Measurements from ENCODE around the gene IGSF6.
A peak's percentile ranks its signal among the peaks of the same experiment; 100 is the strongest.
"Not testable (repeated sequence)": the region's sequence is repeated elsewhere in the genome, so short reads cannot be mapped to it uniquely, and the experiment has no call there.

IGSF6 gene, protein sequence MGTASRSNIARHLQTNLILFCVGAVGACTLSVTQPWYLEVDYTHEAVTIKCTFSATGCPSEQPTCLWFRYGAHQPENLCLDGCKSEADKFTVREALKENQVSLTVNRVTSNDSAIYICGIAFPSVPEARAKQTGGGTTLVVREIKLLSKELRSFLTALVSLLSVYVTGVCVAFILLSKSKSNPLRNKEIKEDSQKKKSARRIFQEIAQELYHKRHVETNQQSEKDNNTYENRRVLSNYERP

DNA sequence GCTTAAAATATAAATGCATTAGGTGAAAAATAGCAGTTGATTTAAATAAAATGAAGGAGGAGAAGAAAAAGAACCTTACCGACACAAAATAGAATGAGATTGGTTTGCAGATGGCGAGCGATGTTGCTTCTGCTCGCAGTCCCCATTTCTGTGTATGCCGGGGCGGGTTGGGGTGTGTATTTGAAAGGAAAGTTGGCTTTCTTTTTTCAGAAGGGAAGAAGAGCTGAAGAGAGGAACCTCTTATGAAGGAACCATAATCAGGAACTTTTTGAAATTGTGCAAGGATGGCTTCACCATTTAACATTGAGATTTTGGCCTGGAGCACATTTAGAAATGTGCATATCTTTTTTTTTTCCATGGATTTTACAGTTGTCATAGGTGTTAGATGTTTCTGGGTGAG lies at the start of gene IGSF6:
TSS of gene IGSF6 (minus strand) at position 156 of the 400 bp plus-strand sequence. CDS start at position 146, 10 bp downstream.
- Histone ChIP-seq H3K9me3 (no peaks in the 10 kb centered on the region), H3K9ac (no peak within 1 kb of the TSS), H3K27me3 (no peaks in the 10 kb centered on the region), H3K4me3 (no peak within 1 kb of the TSS), H4K20me1 (no peaks in the 10 kb centered on the region), H3K4me1 (peaks cover 60% of the 10 kb centered on the region), H3K4me2 (no peak within 1 kb of the TSS; the same call in 1 of the 2 replicates), H3K36me3 (peaks cover 33% of the 10 kb centered on the region), H3K27ac (peak within 1 kb of the TSS; percentile 15; the same call in 1 of the 2 replicates)
- no peak for TF ChIP-seq Cebpa-rat (IDR thresholded peaks at IDR 0.05)

DNA sequence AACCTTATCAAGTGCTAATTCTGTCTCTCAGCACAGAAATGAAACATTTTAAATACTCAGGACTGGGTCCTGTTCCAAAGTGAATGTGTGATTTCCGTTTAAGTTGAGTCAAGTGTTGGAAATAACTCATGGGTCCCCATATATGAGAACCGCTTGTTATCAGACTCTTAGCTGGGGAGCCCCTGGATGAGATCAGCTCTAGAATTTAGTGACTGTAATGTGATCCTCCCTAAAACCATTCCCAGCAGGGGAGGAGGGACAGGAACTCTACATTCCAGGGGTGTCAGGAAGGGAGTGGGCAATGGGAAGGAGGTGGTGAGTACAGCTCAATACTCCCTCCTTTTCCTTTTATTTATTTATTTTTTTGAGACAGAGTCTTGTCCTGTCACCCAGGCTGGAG lies 48.9 kb upstream of the IGSF6 start:
- Histone ChIP-seq H3K4me2 (no peak overlapping the region), H3K27me3 (no peaks in the 10 kb centered on the region), H3K4me3 (no peak overlapping the region), H3K9me3 (peaks cover 4% of the 10 kb centered on the region; the same call in 1 of the 2 replicates), H3K36me3 (no peaks in the 10 kb centered on the region), H3K4me1 (peaks cover 6% of the 10 kb centered on the region; the same call in 1 of the 2 replicates), H3K9ac (no peak overlapping the region), H4K20me1 (no peaks in the 10 kb centered on the region), H3K27ac (no peak overlapping the region)
- no peak for TF ChIP-seq Cebpa-rat (IDR thresholded peaks at IDR 0.05)

DNA sequence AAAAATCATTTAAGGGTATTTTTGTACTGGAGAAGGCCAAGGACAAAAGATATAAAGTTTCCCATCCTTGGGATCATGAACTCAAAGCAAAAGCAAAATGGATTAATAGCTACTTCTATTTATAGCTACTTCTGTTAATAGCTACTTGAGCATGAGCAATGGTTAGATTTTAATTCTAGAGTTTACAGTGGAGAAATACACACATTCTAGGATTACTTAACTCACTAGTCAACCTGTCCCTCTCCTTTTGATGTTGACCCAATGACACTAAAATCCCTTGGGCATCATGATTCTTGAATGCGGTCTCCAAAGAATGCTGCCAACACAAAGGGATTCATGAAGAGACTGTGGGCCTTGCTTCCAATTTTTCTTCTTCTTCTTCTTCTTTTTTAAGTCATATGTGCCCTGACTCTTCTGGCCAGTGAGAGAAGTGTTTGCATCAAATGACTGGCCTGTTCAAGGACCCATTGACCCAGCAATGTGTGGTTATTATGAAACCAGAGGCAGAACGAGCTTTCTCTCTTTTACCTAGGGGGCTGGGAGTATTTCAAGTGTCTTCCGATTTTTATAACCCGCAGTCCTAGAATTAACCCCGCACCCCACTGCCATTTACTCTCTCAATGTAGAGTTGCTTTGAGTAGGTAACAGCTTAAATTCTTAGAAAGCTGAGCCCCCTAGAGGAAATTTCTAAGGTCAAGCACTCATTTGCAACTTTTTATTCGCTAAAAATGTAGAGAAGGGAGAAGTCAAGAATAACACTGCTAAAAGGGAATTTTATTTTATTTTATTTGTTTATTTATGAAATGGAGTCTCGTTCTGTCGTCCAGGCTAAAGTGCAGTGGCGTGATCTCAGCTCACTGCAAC lies 46.0 kb upstream of the IGSF6 start:
- H3K36me3 ChIP-seq = no peaks in the 10 kb centered on the region
- no peak overlapping the region for H3K4me2 ChIP-seq
- H3K4me3 ChIP-seq = no peak overlapping the region
- H3K27me3 ChIP-seq = no peaks in the 10 kb centered on the region
- no peak overlapping the region for H3K9ac ChIP-seq
- no peak for TF ChIP-seq Cebpa-rat (IDR thresholded peaks at IDR 0.05)
- H3K27ac ChIP-seq = no peak overlapping the region
- H3K4me1 ChIP-seq = peaks cover under 1% of the 10 kb centered on the region; the same call in 1 of the 2 replicates
- H3K9me3 ChIP-seq = peaks cover 4% of the 10 kb centered on the region; the same call in 1 of the 2 replicates
- no peaks in the 10 kb centered on the region for H4K20me1 ChIP-seq

DNA sequence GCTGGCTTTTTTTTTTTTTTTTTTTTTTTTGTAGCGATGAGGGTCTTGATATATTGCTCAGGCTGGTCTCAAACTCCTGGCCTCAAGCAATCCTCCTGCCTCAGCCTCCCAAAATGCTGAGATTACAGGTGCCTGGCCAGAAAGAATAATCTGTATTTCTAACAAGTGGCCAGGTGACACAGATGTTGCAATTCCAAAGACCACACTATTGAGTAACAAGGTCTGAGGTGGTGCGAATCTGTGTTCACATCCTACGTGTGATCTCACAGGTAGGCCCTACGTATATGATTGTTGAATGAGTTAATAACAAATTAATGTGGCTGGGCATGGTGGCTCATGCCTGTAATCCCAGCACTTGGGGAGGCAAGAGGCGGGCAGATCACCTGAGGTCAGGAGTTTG lies 44.6 kb upstream of the IGSF6 start:
- Histone ChIP-seq H3K27ac (no peak overlapping the region), H3K4me3 (no peak overlapping the region), H3K9me3 (peaks cover 4% of the 10 kb centered on the region; the same call in 1 of the 2 replicates), H4K20me1 (no peaks in the 10 kb centered on the region), H3K36me3 (no peaks in the 10 kb centered on the region), H3K9ac (no peak overlapping the region), H3K27me3 (no peaks in the 10 kb centered on the region), H3K4me2 (no peak overlapping the region), H3K4me1 (no peaks in the 10 kb centered on the region)
- no peak for TF ChIP-seq Cebpa-rat (IDR thresholded peaks at IDR 0.05)

DNA sequence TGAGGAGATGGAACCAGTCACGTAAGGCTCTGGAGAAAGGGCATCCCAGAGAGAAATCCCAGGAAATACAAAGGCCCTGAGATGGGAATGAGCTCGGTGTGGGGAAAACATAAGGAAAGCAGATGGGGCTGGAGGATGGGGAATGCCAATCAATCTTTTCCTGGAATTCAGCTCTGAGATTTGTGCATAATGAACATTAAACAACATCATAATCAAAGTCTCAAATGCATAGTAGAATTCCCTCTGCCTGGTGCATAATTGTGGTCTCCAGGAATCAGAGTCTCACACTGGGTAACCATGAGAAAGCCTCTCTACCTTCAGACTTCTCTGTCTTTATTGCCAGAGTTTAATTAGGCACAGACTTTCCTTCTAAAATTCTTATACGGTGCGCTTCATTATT lies 42.2 kb upstream of the IGSF6 start:
- Histone ChIP-seq H3K9me3 (no peaks in the 10 kb centered on the region), H3K4me3 (no peak overlapping the region), H3K9ac (no peak overlapping the region), H3K4me1 (no peaks in the 10 kb centered on the region), H3K36me3 (no peaks in the 10 kb centered on the region), H3K27me3 (no peaks in the 10 kb centered on the region), H3K27ac (no peak overlapping the region), H3K4me2 (no peak overlapping the region), H4K20me1 (no peaks in the 10 kb centered on the region)
- no peak for TF ChIP-seq Cebpa-rat (IDR thresholded peaks at IDR 0.05)

DNA sequence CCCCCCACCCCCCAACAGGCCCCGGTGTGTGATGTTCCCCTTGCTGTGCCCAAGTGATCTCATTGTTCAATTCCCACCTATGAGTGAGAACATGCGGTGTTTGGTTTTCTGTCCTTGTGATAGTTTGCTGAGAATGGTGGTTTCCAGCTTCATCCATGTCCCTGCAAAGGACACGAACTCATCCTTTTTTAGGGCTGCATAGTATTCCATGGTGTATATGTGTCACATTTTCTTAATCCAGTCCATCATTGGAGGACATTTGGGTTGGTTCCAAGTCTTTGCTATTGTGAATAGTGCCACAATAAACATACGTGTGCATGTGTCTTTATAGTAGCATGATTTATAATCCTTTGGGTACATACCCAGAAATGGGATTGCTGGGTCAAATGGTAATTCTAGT lies 38.6 kb upstream of the IGSF6 start:
- H3K27ac ChIP-seq, H3K36me3 ChIP-seq, H3K4me1 ChIP-seq, H3K4me3 ChIP-seq, H3K9ac ChIP-seq, H3K4me2 ChIP-seq, H4K20me1 ChIP-seq, H3K27me3 ChIP-seq, H3K9me3 ChIP-seq: not testable (repeated sequence)

DNA sequence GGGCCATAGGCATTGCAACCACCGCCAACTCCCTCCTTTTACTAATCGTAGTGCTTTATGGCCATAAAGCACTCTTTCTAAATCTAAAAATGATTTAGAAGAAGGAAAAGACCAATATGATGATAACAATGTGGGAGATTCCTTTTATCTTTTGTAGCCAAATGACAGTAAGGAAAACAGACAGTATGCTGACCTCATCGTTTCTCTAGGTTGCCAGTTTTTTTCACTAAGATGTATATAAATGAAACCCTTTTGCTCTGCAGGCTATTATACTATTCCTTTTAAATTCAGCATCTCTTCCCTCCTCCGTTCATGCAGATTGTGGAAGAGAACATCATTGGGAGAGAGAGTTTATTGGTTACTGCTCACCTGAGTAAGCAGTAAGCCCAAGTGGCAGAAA lies 36.7 kb upstream of the IGSF6 start:
- no peaks in the 10 kb centered on the region for H4K20me1 ChIP-seq
- no peaks in the 10 kb centered on the region for H3K27me3 ChIP-seq
- no peaks in the 10 kb centered on the region for H3K4me1 ChIP-seq
- H3K9me3 ChIP-seq = no peaks in the 10 kb centered on the region
- H3K27ac ChIP-seq = no peak overlapping the region
- no peak overlapping the region for H3K4me3 ChIP-seq
- H3K4me2 ChIP-seq = no peak overlapping the region
- no peak for TF ChIP-seq Cebpa-rat (IDR thresholded peaks at IDR 0.05)
- H3K9ac ChIP-seq = no peak overlapping the region
- no peaks in the 10 kb centered on the region for H3K36me3 ChIP-seq

DNA sequence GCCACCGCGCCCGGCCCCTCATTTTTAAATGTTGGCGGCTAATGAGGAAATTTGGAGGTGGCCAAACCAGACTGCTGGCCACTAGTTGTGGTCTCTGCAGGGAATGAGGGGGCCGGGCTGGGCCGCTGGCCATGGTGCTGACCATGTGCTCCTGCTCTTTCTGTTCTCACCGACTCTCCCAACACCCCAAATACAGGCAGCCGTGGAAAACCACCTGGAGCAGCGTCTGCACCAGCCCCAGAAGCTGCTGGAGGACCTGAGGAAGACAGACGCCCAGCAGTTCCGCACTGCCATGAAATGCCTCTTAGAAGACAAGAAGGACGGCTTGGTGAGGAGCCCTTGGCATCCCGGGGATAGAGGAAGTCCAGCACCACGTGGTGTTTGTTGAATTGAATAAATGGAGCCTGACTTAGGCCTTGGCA lies 32.6 kb upstream of the IGSF6 start:
- H3K4me2 ChIP-seq = no peak overlapping the region
- no peaks in the 10 kb centered on the region for H3K36me3 ChIP-seq
- no peaks in the 10 kb centered on the region for H3K4me1 ChIP-seq
- no peaks in the 10 kb centered on the region for H3K27me3 ChIP-seq
- no peaks in the 10 kb centered on the region for H3K9me3 ChIP-seq
- no peak overlapping the region for H3K27ac ChIP-seq
- H4K20me1 ChIP-seq = no peaks in the 10 kb centered on the region
- H3K9ac ChIP-seq = no peak overlapping the region
- no peak overlapping the region for H3K4me3 ChIP-seq
- TF ChIP-seq Cebpa-rat (IDR thresholded peaks at IDR 0.05) = no peak

DNA sequence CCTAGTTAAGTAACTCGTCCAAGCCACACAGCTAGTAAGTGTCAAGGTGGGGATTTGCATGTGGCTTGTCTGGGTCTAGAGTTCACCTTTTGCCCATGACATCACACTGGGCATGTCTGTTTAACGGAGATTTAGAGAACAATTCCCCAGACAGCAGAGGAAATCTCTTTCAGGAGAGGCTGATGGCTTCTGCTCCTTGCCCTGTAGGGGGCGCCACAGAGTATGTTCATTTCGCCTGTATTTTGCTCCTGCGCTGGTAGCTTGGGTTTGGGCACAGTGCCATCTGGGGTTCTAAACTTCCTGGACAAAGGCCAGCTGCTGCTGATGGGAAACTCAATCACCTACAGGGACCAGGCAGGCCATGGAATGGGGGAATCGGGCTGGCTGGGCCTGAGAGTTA lies 31.8 kb upstream of the IGSF6 start:
- H3K27me3 ChIP-seq = no peaks in the 10 kb centered on the region
- H3K9ac ChIP-seq = no peak overlapping the region
- no peaks in the 10 kb centered on the region for H4K20me1 ChIP-seq
- H3K9me3 ChIP-seq = no peaks in the 10 kb centered on the region
- H3K4me3 ChIP-seq = no peak overlapping the region
- H3K27ac ChIP-seq = no peak overlapping the region
- no peak for TF ChIP-seq Cebpa-rat (IDR thresholded peaks at IDR 0.05)
- H3K4me2 ChIP-seq = no peak overlapping the region
- H3K4me1 ChIP-seq = no peaks in the 10 kb centered on the region
- no peaks in the 10 kb centered on the region for H3K36me3 ChIP-seq

DNA sequence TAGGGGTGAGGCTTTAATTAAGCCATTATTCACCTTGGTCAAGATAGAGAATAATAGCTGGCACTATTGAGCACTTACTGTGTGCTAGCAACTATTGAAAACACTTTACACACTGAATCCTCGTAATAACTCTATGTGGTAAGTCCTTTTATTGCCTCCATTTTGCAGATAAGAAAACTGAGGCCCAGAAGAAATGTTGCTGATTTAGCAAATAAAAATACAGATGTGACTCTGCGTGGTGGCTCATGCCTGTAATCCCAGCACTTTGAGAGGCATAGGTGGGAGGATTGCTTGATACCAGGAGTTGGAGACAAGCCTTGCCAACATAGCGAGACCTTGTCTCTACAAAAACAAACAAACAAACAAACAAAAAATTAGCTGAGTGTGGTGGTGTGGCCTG lies 30.8 kb upstream of the IGSF6 start:
- H3K9me3 ChIP-seq = no peaks in the 10 kb centered on the region
- no peak overlapping the region for H3K4me2 ChIP-seq
- H4K20me1 ChIP-seq = no peaks in the 10 kb centered on the region
- no peaks in the 10 kb centered on the region for H3K27me3 ChIP-seq
- H3K4me1 ChIP-seq = no peaks in the 10 kb centered on the region
- no peak overlapping the region for H3K27ac ChIP-seq
- no peak overlapping the region for H3K9ac ChIP-seq
- no peak for TF ChIP-seq Cebpa-rat (IDR thresholded peaks at IDR 0.05)
- no peak overlapping the region for H3K4me3 ChIP-seq
- no peaks in the 10 kb centered on the region for H3K36me3 ChIP-seq

Measured in BLaER1 (cell line).